ENCODE measurements around the gene GRIN3A.
"Not testable (repeated sequence)": the region's sequence is repeated elsewhere in the genome, so short reads cannot be mapped to it uniquely, and the experiment has no call there.

Gene GRIN3A

GRCh38 chr9:101738566-101739183 lies at the start of gene GRIN3A:
GRIN3A (minus strand) TSS chr9:101738647; CDS start chr9:101737979, 668 bp downstream.
- peak in 1 of 2 experiments; percentile 5 for DNase-seq

DNA sequence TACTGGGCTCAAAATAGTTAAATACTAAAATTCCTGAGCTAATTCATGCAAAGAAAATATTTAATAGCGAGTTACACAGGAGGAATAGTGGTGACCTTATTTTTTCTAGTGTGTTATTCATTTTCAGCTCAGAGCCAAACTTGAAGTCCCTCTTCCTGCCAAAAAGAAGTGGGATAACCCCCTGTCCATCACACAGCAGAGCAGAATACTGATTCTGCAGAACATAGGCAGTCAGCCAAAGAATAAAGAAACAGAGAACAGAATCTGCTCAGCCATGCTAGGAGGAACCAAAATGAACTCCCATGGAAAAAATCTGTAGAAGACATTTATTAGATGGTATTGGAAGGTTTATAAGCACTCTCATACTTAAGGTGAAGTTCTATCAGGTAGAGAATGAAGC lies 49.4 kb upstream of the GRIN3A start:
- TF ChIP-seq GATA1 (IDR thresholded peaks at IDR 0.05; ENCODE audit: low read depth, low read length) (no peak), POLR2A (IDR thresholded peaks at IDR 0.05; ENCODE audit: low read length) (no peak)
- no peak for DNase-seq

More at GRCh38 chr9:101738566-101739183, at the start of gene GRIN3A:
- TF ChIP-seq GATA1 (IDR thresholded peaks at IDR 0.05; ENCODE audit: low read depth, low read length) (no peak), POLR2A (IDR thresholded peaks at IDR 0.05; ENCODE audit: low read length) (no peak)

DNA sequence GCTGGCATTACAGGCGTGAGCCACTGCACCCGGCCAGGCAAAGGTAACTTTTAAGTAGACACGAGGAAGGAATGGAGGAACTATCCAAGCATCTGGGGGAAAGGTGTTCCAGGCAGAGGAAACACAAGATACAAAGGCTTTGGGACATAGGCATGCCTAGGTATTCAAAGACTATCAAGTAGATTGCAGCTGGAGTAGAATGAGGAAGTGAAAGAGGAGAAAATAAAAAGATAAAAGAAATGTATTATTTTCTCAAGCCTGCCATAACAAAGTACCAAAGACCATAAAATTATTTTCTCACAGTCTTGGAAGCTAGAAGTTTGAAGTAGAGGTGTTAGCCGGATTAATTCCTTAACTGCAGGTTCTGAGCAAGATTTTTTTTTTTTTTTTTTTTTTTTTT lies 39.9 kb upstream of the GRIN3A start:
- TF ChIP-seq POLR2A (IDR thresholded peaks at IDR 0.05; ENCODE audit: low read length) (no peak), GATA1 (IDR thresholded peaks at IDR 0.05; ENCODE audit: low read depth, low read length) (no peak)
- DNase-seq: no peak

DNA sequence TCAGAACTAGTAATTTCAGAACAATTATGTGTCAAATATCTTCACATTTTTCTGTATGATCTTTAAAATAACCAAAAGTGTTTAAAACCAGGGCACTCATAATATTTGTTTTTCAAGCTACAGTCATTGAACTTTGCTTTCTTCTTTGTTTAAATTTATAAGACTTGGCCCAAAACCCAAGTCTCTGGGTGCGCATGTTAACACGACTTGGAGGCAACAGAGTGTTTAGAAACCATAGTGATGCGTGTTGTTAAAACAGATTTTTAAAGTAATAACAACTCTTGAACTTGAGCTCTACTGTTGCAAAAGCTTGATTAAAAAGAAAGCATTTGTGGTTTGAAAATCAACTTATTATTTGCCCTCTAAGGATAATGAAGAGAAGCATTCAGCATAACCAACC lies 26.0 kb upstream of the GRIN3A start:
- DNase-seq: no peak
- TF ChIP-seq POLR2A (IDR thresholded peaks at IDR 0.05; ENCODE audit: low read length): no peak
- TF ChIP-seq GATA1 (IDR thresholded peaks at IDR 0.05; ENCODE audit: low read depth, low read length): no peak

DNA sequence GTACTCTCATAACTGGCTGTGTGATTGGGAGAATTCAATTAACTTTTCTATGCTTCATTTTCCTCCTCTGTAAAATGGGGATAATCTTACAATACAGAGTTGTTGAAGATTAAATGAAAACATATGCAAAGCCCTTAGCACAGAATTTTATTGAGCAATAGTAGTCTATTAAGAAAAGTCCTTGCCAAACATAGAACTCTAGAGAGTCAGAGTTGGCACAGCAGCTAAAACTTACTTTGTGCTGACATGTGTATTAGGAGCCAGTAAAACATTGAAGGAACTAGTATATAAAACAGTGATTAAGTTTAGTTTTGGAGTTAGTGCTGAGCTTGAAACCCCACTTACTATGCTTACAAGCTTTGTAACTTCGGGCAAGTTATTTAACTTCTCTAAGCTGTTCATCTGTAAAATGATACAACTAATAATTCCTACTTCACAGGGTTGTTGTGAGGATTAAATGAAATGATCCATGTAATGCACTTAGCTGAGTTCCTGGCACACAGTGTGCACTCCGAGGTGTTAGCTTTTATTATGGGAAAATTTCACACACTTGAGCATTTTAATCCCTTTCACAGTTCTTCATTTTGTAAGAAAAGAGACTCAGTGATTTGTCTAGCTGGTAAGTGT lies 20.0 kb upstream of the GRIN3A start:
- no peak for TF ChIP-seq POLR2A (IDR thresholded peaks at IDR 0.05; ENCODE audit: low read length)
- no peak for TF ChIP-seq GATA1 (IDR thresholded peaks at IDR 0.05; ENCODE audit: low read depth, low read length)
- no peak for DNase-seq

GRCh38 chr9:101753716-101754115 lies 15.3 kb upstream of the GRIN3A start:
- TF ChIP-seq POLR2A (IDR thresholded peaks at IDR 0.05; ENCODE audit: low read length) (no peak), GATA1 (IDR thresholded peaks at IDR 0.05; ENCODE audit: low read depth, low read length) (no peak)
- no peak for DNase-seq

GRCh38 chr9:101751895-101752294 lies 13.4 kb upstream of the GRIN3A start:
- DNase-seq: no peak
- TF ChIP-seq POLR2A (IDR thresholded peaks at IDR 0.05; ENCODE audit: low read length) (no peak), GATA1 (IDR thresholded peaks at IDR 0.05; ENCODE audit: low read depth, low read length) (no peak)

DNA sequence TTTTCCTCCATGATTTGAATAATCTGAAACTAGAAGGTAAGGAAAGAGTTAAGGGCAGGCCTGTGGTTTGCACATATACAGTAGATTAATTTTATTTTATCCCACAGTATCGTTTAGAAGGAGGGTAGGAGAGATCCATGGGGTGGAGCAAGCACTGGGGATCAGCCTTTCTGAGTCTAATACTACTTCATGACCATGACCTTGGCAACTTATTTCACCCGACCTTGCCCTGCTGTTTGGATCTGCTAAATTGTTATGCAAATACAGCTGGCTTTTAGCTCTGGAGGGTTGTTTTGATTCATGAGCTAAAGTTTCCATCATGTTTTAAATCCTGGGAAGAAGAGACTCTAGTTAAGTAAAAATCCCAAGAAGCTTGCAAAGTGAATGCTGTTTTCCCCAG lies 864 bp upstream of the GRIN3A start:
- no peak for TF ChIP-seq GATA1 (IDR thresholded peaks at IDR 0.05; ENCODE audit: low read depth, low read length)
- TF ChIP-seq POLR2A (IDR thresholded peaks at IDR 0.05; ENCODE audit: low read length): no peak
- DNase-seq: no peak

GRCh38 chr9:101737705-101738565 lies 512 bp downstream of the GRIN3A start:
- peak in 1 of 2 experiments; percentile 6 for DNase-seq
- TF ChIP-seq GATA1 (IDR thresholded peaks at IDR 0.05; ENCODE audit: low read depth, low read length) (no peak), POLR2A (IDR thresholded peaks at IDR 0.05; ENCODE audit: low read length) (no peak)

DNA sequence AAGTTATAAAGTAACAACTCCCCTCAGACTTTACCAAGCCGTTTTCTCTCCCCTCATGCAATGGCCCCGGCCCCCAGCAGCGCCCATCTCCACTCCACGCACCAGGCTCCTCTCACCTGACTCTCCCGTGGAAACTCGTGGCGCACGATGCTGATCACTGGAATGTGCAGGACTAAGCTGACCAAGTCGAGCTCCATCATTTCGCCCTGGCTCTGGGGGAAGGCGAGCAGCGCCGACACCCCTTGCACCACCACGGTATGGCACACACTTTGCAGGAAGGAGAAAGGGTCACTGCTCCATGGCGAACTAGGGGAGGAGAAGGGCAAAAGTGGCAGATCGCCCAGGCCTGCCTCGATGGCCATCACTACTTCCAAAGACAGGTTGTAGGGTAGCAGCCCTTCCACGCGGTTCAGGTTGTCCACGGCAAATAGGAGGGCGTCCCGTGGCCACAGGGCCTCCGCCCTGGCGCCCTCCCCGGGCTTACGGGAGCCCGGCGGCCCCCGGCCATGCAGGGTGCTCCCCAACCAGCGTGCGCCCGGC lies 1.2 kb downstream of the GRIN3A start:
- TF ChIP-seq GATA1 (IDR thresholded peaks at IDR 0.05; ENCODE audit: low read depth, low read length) (no peak), POLR2A (IDR thresholded peaks at IDR 0.05; ENCODE audit: low read length) (no peak)
- DNase-seq: no peak

GRCh38 chr9:101736717-101737116 lies 1.7 kb downstream of the GRIN3A start:
- TF ChIP-seq GATA1 (IDR thresholded peaks at IDR 0.05; ENCODE audit: low read depth, low read length) (no peak), POLR2A (IDR thresholded peaks at IDR 0.05; ENCODE audit: low read length) (no peak)
- peak in 1 of 2 experiments; percentile 1 for DNase-seq

GRCh38 chr9:101731429-101731828 lies 7.0 kb downstream of the GRIN3A start:
- DNase-seq: no peak
- TF ChIP-seq GATA1 (IDR thresholded peaks at IDR 0.05; ENCODE audit: low read depth, low read length) (no peak), POLR2A (IDR thresholded peaks at IDR 0.05; ENCODE audit: low read length) (no peak)

GRCh38 chr9:101727612-101728524 lies 10.6 kb downstream of the GRIN3A start:
- no peak for TF ChIP-seq POLR2A (IDR thresholded peaks at IDR 0.05; ENCODE audit: low read length)
- TF ChIP-seq GATA1 (IDR thresholded peaks at IDR 0.05; ENCODE audit: low read depth, low read length): no peak
- peak; percentile 46 to 70 for DNase-seq

DNA sequence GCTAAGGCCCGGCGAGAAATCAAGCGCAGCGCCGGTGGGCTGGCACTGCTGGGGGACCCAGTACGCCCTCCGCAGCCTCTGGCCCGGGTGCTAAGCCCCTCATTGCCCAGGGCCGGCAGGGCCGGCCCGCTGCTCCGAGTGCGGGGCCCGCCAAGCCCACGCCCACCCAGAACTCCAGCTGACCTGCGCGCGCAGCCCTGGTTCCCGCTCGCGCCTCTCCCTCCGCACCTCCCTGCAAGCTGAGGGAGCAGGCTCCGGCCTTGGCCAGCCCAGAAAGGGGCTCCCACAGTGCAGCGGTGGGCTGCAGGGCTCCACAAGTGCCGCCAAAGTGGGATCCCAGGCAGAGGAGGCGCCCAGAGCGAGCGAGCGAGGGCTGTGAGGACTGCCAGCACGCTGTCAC lies 14.2 kb downstream of the GRIN3A start:
- DNase-seq: not testable (repeated sequence)

Data from erythroblast (primary cell).